Measurements from ENCODE around the gene MAMDC2. TPM values are rescaled to one million over a fixed set of nuclear protein-coding genes. Genes with fewer than 3 reads are reported as not detected.

The MAMDC2 gene
- total RNA-seq, 1 experiment from 2014 or later = 4.6 TPM

GRCh38 chr9:70031141-70031545 is 12.5 kb upstream of the MAMDC2 start:
- Histone ChIP-seq H3K27ac (ENCODE audit: insufficient read length, low read depth, low read length) (no peak overlapping the region), H3K79me1 (ENCODE audit: insufficient read depth, low read depth, low read length, poor library complexity, severe bottlenecking) (no peaks in the 10 kb centered on the region), H3K9me3 (ENCODE audit: control insufficient read depth, low read depth, low read length) (no peaks in the 10 kb centered on the region), H3K4me1 (ENCODE audit: insufficient read depth, low read length) (no peaks in the 10 kb centered on the region), H3K23me2 (ENCODE audit: insufficient read length, low read depth, low read length, poor library complexity, severe bottlenecking) (no peaks in the 10 kb centered on the region), H3K23ac (ENCODE audit: insufficient read length, low read depth, low read length) (no peak overlapping the region), H3K56ac (ENCODE audit: insufficient read length, low read depth, low read length) (no peak overlapping the region), H3K9ac (ENCODE audit: extremely low read depth, insufficient read length, low read length) (no peak overlapping the region), H2BK120ac (ENCODE audit: low read depth, low read length, poor library complexity, severe bottlenecking) (no peak overlapping the region), H4K5ac (ENCODE audit: insufficient read length, low read depth, low read length) (no peak overlapping the region), H2AK5ac (ENCODE audit: insufficient read length, low read length) (no peak overlapping the region), H3K18ac (ENCODE audit: insufficient read length, low read depth, low read length) (no peak overlapping the region), H2BK20ac (ENCODE audit: low read depth, low read length, poor library complexity, severe bottlenecking) (no peak overlapping the region), H3K4ac (ENCODE audit: low read depth, low read length) (no peak overlapping the region), H4K91ac (ENCODE audit: insufficient read length, low read depth, low read length) (no peak overlapping the region), H2BK15ac (ENCODE audit: low read depth, low read length) (no peak overlapping the region), H3K79me2 (ENCODE audit: insufficient read depth, low read length) (no peaks in the 10 kb centered on the region), H2BK12ac (ENCODE audit: insufficient read length, low read depth, low read length) (no peak overlapping the region), H3T11ph (ENCODE audit: low read length) (no peak overlapping the region), H4K20me1 (ENCODE audit: control insufficient read depth, insufficient read depth, insufficient read length) (no peaks in the 10 kb centered on the region), H3K27me3 (ENCODE audit: insufficient read depth, low read length) (no peaks in the 10 kb centered on the region), H2AFZ (ENCODE audit: low read length) (no peak overlapping the region), H2BK5ac (ENCODE audit: insufficient read length, low read length) (no peak overlapping the region), H3K14ac (ENCODE audit: insufficient read depth, low read length) (no peak overlapping the region), H4K8ac (replicated peaks; ENCODE audit: insufficient read length, low read depth, low read length) (no peak overlapping the region), H3K4me2 (ENCODE audit: insufficient read depth, insufficient read length, low read length) (no peak overlapping the region)
- WGBS (ENCODE audit: extremely low coverage, insufficient read length, low lambda C conversion rate) = no CpG with 5 or more reads among the region's 1 CpG
- Mint-ChIP-seq H3K36me3 (ENCODE audit: insufficient read depth in 1 of 3, low read depth in 3 of 3) (peaks cover 0 to 3% (median under 1%) of the 10 kb centered on the region in 3 experiments; a peak in 3 of 7 replicates), H3K4me1 (peaks cover 3% of the 10 kb centered on the region in 2 experiments; a peak in 2 of 4 replicates), H3K27ac (no peak overlapping the region), H3K27me3 (ENCODE audit: low read depth) (no peaks in the 10 kb centered on the region), H3K9me3 (peaks cover 1 to 2% of the 10 kb centered on the region in 2 experiments; a peak in 4 of 5 replicates), H3K4me3 (no peak overlapping the region)
- TF ChIP-seq CTCF (conservative IDR thresholded peaks at IDR 0.05) = no peak
- DNase-seq = no peak
